Vagina (tissue), 2 donors: Measurements from ENCODE around the gene ARHGEF5. TPM values are rescaled to one million over a fixed set of nuclear protein-coding genes. Genes with fewer than 3 reads are reported as not detected.
A peak's percentile ranks its signal among the peaks of the same experiment; 100 is the strongest.
"Not testable (repeated sequence)": the region's sequence is repeated elsewhere in the genome, so short reads cannot be mapped to it uniquely, and the experiment has no call there.

Source experiments
- DNase-seq, 2 donors: peaks; one replicate each; pipeline ENCODE4 v3.0.0-alpha.2; 2017; ENCODE audit errors: extremely low spot score in 2 of 2
- H3K27ac ChIP-seq: fragments of 200-600 bp; sonication (generic); one replicate; pipeline ENCODE4 v1.5.1; 2019
- H3K27me3 ChIP-seq: fragments of 200-600 bp; sonication (generic); one replicate; pipeline ENCODE4 v1.5.1; 2019
- H3K36me3 ChIP-seq, 2 donors: fragments of 200-600 bp; sonication (generic); one replicate each; pipeline ENCODE4 v1.5.1; 2017 to 2019
- H3K4me1 ChIP-seq: fragments of 200-600 bp; sonication (generic); one replicate; pipeline ENCODE4 v1.5.1; 2019
- H3K4me3 ChIP-seq, 2 donors: fragments of 200-600 bp; sonication (generic); 1 replicate in 1 of 2; 2 replicates in 1 of 2; pipeline ENCODE4 v1.5.1; 2016 to 2019
- H3K9me3 ChIP-seq: fragments of 200-600 bp; sonication (generic); one replicate; pipeline ENCODE4 v1.5.1; 2019
- CTCF ChIP-seq, 3 experiments: fragments of 450-650 bp in 2 of 3; fragments of 200-600 bp in 1 of 3; sonication (generic) in 1 of 3; IDR thresholded peaks; one replicate each; pipeline ENCODE4 v1.5.1; 2017 to 2019; ENCODE audit warnings: antibody characterized with exemption in 3 of 3, mild to moderate bottlenecking in 2 of 3, moderate library complexity in 2 of 3
- POLR2A ChIP-seq, 2 donors: fragments of 450-650 bp; IDR thresholded peaks; one replicate each; pipeline ENCODE4 v1.6.1; 2017; ENCODE audit warnings: antibody characterized with exemption in 2 of 2, mild to moderate bottlenecking in 2 of 2, moderate library complexity in 2 of 2
- POLR2AphosphoS5 ChIP-seq, 2 donors: sonication (generic); formaldehyde crosslinking; IDR thresholded peaks; one replicate each; pipeline ENCODE4 v1.9.0; 2017; ENCODE audit warnings: antibody characterized with exemption in 2 of 2, mild to moderate bottlenecking in 2 of 2, low read depth in 1 of 2; ENCODE audit not compliant: insufficient read depth in 1 of 2
- intact Hi-C: fragments of 100-400 bp; cut with DNase I; formaldehyde crosslinking; loops from one replicate; pipeline ENCODE4 v1.15.1; 2023
- total RNA-seq: library from RNA; depleted of rRNA; stranded (reverse); fragments of >200 nt; gene quantifications from one replicate; pipeline ENCODE4 v1.2.3, GENCODE V29; 2016

Gene ARHGEF5
- total RNA-seq, 1 donor from 2014 or later: 23.3 TPM

- intact Hi-C loops, H3K36me3 ChIP-seq, H3K4me3 ChIP-seq, H3K27ac ChIP-seq, H3K27me3 ChIP-seq, H3K9me3 ChIP-seq, H3K4me1 ChIP-seq: not testable (repeated sequence)
- DNase-seq: peak in 1 of 2 donors; percentile 7
Observed at GRCh38 chr7:144351667-144352066, 3.5 kb upstream of the ARHGEF5 start.

- DNase-seq, H3K4me3 ChIP-seq, H3K27me3 ChIP-seq, intact Hi-C loops, H3K27ac ChIP-seq, H3K9me3 ChIP-seq, H3K4me1 ChIP-seq, H3K36me3 ChIP-seq: not testable (repeated sequence)
Observed at GRCh38 chr7:144356185-144356584, 983 bp downstream of the ARHGEF5 start.

- H3K27me3 ChIP-seq, DNase-seq, H3K9me3 ChIP-seq, H3K27ac ChIP-seq, H3K36me3 ChIP-seq, H3K4me3 ChIP-seq, intact Hi-C loops, H3K4me1 ChIP-seq: not testable (repeated sequence)
Observed at GRCh38 chr7:144356860-144357259, 1.7 kb downstream of the ARHGEF5 start.

GRCh38 chr7:144362061-144362460, 6.9 kb downstream of the ARHGEF5 start:
- H3K27ac ChIP-seq, H3K4me3 ChIP-seq, intact Hi-C loops, DNase-seq, H3K27me3 ChIP-seq, H3K9me3 ChIP-seq, H3K36me3 ChIP-seq, H3K4me1 ChIP-seq: not testable (repeated sequence)

- H3K36me3 ChIP-seq, H3K4me1 ChIP-seq, H3K27ac ChIP-seq, intact Hi-C loops, H3K27me3 ChIP-seq, DNase-seq, H3K9me3 ChIP-seq, H3K4me3 ChIP-seq: not testable (repeated sequence)
Observed at GRCh38 chr7:144365523-144365922, 10.3 kb downstream of the ARHGEF5 start.

- H3K27ac ChIP-seq, H3K27me3 ChIP-seq, H3K36me3 ChIP-seq, intact Hi-C loops, H3K9me3 ChIP-seq, DNase-seq, H3K4me1 ChIP-seq, H3K4me3 ChIP-seq: not testable (repeated sequence)
Observed at GRCh38 chr7:144367250-144367649, 12.0 kb downstream of the ARHGEF5 start.

- H3K4me1 ChIP-seq, H3K4me3 ChIP-seq, H3K27me3 ChIP-seq, H3K36me3 ChIP-seq, H3K27ac ChIP-seq, intact Hi-C loops, DNase-seq, H3K9me3 ChIP-seq: not testable (repeated sequence)
Observed at GRCh38 chr7:144369221-144369620, 14.0 kb downstream of the ARHGEF5 start.

- no peaks in the 10 kb centered on the region for H3K36me3 ChIP-seq
- DNase-seq: peak in 1 of 2 donors; percentile 67
- no peaks in the 10 kb centered on the region for H3K9me3 ChIP-seq
- no peak overlapping the region for H3K4me3 ChIP-seq
- no peaks in the 10 kb centered on the region for H3K27me3 ChIP-seq
- no peak overlapping the region for H3K27ac ChIP-seq
- no peak for TF ChIP-seq POLR2A (IDR thresholded peaks at IDR 0.05)
- no peak for TF ChIP-seq CTCF (IDR thresholded peaks at IDR 0.05)
- TF ChIP-seq POLR2AphosphoS5 (IDR thresholded peaks at IDR 0.05; ENCODE audit: insufficient read depth in 1 of 2, low read depth in 1 of 2): no peak
- intact Hi-C loops: no loop called here
- no peaks in the 10 kb centered on the region for H3K4me1 ChIP-seq
Observed at GRCh38 chr7:144378651-144379050, 23.4 kb downstream of the ARHGEF5 start.

GRCh38 chr7:144379776-144380384, 24.7 kb downstream of the ARHGEF5 start:
- TF ChIP-seq POLR2AphosphoS5 (IDR thresholded peaks at IDR 0.05; ENCODE audit: insufficient read depth in 1 of 2, low read depth in 1 of 2) (no peak), CTCF (IDR thresholded peaks at IDR 0.05) (no peak), POLR2A (IDR thresholded peaks at IDR 0.05) (no peak)
- intact Hi-C loops: no loop called here
- peak in 1 of 2 donors; percentile 16 for DNase-seq
- Histone ChIP-seq H3K27ac (no peak overlapping the region), H3K4me3 (no peak overlapping the region), H3K4me1 (no peaks in the 10 kb centered on the region), H3K27me3 (no peaks in the 10 kb centered on the region), H3K36me3 (no peaks in the 10 kb centered on the region), H3K9me3 (no peaks in the 10 kb centered on the region)
